Measurements from ENCODE around the gene TMEM72. TPM values are rescaled to one million over a fixed set of nuclear protein-coding genes. Genes with fewer than 3 reads are reported as not detected.

TMEM72 gene
- polyA plus RNA-seq, 1 donor from 2014 or later, result 1.4 TPM

DNA sequence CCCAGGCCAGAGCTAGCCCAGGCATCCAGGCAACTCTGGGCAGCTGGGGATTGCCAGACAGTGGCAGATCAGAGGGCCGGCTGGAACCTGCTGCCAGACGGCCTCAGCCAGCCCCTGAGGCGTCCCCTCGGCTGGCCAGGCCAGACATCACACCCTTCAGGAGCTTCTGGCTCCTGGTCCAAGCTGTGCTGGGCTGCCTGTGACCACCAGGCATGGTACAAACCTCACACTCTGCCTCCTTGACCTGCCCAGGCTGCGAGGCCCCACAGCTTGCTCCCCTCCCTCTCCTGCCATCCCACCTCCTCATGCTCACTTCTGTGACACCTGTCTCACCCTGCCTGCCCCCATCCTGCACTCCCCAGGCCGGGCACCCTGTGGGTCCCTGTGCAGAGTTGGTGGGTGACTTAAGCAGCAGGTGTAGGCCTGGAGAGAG is 61.8 kb downstream of the TMEM72 start:
- TF ChIP-seq RAD21 (conservative IDR thresholded peaks at IDR 0.05), result no peak
- TF ChIP-seq, protein P1, sequence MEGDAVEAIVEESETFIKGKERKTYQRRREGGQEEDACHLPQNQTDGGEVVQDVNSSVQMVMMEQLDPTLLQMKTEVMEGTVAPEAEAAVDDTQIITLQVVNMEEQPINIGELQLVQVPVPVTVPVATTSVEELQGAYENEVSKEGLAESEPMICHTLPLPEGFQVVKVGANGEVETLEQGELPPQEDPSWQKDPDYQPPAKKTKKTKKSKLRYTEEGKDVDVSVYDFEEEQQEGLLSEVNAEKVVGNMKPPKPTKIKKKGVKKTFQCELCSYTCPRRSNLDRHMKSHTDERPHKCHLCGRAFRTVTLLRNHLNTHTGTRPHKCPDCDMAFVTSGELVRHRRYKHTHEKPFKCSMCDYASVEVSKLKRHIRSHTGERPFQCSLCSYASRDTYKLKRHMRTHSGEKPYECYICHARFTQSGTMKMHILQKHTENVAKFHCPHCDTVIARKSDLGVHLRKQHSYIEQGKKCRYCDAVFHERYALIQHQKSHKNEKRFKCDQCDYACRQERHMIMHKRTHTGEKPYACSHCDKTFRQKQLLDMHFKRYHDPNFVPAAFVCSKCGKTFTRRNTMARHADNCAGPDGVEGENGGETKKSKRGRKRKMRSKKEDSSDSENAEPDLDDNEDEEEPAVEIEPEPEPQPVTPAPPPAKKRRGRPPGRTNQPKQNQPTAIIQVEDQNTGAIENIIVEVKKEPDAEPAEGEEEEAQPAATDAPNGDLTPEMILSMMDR (IDR thresholded peaks at IDR 0.05; ENCODE audit: poor library complexity, severe bottlenecking), result no peak
- TF ChIP-seq MXI1 (conservative IDR thresholded peaks at IDR 0.05; ENCODE audit: poor library complexity, severe bottlenecking), result no peak
- TF ChIP-seq EP300 (conservative IDR thresholded peaks at IDR 0.05; ENCODE audit: poor library complexity, severe bottlenecking), result no peak
- TF ChIP-seq SMC3 (conservative IDR thresholded peaks at IDR 0.05; ENCODE audit: poor library complexity), result no peak
- TF ChIP-seq, protein P2, sequence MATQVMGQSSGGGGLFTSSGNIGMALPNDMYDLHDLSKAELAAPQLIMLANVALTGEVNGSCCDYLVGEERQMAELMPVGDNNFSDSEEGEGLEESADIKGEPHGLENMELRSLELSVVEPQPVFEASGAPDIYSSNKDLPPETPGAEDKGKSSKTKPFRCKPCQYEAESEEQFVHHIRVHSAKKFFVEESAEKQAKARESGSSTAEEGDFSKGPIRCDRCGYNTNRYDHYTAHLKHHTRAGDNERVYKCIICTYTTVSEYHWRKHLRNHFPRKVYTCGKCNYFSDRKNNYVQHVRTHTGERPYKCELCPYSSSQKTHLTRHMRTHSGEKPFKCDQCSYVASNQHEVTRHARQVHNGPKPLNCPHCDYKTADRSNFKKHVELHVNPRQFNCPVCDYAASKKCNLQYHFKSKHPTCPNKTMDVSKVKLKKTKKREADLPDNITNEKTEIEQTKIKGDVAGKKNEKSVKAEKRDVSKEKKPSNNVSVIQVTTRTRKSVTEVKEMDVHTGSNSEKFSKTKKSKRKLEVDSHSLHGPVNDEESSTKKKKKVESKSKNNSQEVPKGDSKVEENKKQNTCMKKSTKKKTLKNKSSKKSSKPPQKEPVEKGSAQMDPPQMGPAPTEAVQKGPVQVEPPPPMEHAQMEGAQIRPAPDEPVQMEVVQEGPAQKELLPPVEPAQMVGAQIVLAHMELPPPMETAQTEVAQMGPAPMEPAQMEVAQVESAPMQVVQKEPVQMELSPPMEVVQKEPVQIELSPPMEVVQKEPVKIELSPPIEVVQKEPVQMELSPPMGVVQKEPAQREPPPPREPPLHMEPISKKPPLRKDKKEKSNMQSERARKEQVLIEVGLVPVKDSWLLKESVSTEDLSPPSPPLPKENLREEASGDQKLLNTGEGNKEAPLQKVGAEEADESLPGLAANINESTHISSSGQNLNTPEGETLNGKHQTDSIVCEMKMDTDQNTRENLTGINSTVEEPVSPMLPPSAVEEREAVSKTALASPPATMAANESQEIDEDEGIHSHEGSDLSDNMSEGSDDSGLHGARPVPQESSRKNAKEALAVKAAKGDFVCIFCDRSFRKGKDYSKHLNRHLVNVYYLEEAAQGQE (IDR thresholded peaks at IDR 0.05; ENCODE audit: borderline replicate concordance), result no peak
- TF ChIP-seq POLR2AphosphoS5 (IDR thresholded peaks at IDR 0.05), result no peak
- TF ChIP-seq EZH2 (IDR thresholded peaks at IDR 0.05; ENCODE audit: borderline replicate concordance, insufficient read depth, low read length, poor library complexity, severe bottlenecking), result no peak
- no peak for TF ChIP-seq TAF1 (IDR thresholded peaks at IDR 0.05; ENCODE audit: low read depth)
- no peaks in the 10 kb centered on the region for H3K9me3 ChIP-seq (ENCODE audit: low read length)
- H3K79me2 ChIP-seq (replicated peaks; ENCODE audit: insufficient read depth, low read length), result no peaks in the 10 kb centered on the region
- H3K27ac ChIP-seq (ENCODE audit: low read length), result no peak overlapping the region
- no peaks in the 10 kb centered on the region for H3F3A ChIP-seq (ENCODE audit: insufficient read depth, low read length, poor library complexity, severe bottlenecking)
- no peaks in the 10 kb centered on the region for H3K27me3 ChIP-seq (ENCODE audit: insufficient read depth, low read depth, low read length)
- H3K9me2 ChIP-seq (ENCODE audit: insufficient read depth, low read length), result no peaks in the 10 kb centered on the region
- no peak overlapping the region for H3K9ac ChIP-seq (ENCODE audit: low read length)
- no peaks in the 10 kb centered on the region for H3K36me3 ChIP-seq (ENCODE audit: insufficient read depth, low read length)
- no peak overlapping the region for H3K4me2 ChIP-seq (ENCODE audit: low read length)
- no peaks in the 10 kb centered on the region for H4K20me1 ChIP-seq (ENCODE audit: insufficient read depth)
- no peak overlapping the region for H2AFZ ChIP-seq (ENCODE audit: low read depth, low read length)
- no peak overlapping the region for H3K4me3 ChIP-seq (ENCODE audit: low read length)

DNA sequence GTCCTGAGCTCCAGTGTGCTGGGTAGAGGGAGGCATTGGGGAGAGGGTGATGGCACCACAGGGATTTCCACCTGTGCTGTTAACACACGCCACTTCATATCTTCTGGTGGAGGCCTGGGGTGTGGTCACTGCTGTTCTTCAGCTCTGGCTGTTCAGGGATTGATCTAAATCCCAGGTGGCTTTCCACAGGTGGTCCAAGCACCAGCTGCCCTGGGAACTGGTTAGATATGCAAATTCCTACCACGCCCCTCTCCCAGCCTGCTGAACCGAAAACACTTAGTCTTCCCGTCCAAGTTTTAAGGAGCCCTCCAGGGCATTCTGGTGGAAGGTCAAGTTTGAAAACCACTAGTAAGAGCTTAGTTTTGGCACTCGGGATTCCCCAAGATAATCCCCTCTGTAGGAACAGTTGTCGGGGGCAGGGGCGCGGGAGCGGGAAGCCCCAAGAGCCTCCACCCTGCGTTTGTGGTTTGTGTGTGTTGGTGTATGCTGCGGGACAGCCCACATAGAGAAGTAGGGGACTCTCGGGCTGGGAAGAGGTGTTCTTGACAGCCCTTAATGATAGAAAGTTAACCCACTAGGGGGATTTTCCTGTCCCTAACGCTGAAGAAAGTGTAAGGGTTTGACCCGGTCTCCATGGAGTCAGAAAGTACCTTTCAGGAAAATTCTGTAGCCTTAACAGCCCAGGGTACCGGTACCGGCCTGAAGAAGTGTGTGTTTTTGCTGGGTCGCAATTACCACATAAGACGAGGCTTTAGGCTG is 62.4 kb downstream of the TMEM72 start:
- Histone ChIP-seq H3K27me3 (ENCODE audit: insufficient read depth, low read depth, low read length) (no peaks in the 10 kb centered on the region), H3K4me2 (ENCODE audit: low read length) (no peak overlapping the region), H3K27ac (ENCODE audit: low read length) (no peak overlapping the region), H3K4me3 (ENCODE audit: low read length) (no peak overlapping the region), H3F3A (ENCODE audit: insufficient read depth, low read length, poor library complexity, severe bottlenecking) (no peaks in the 10 kb centered on the region), H3K9ac (ENCODE audit: low read length) (no peak overlapping the region), H3K79me2 (replicated peaks; ENCODE audit: insufficient read depth, low read length) (no peaks in the 10 kb centered on the region), H3K36me3 (ENCODE audit: insufficient read depth, low read length) (no peaks in the 10 kb centered on the region), H4K20me1 (ENCODE audit: insufficient read depth) (no peaks in the 10 kb centered on the region), H2AFZ (ENCODE audit: low read depth, low read length) (no peak overlapping the region), H3K9me2 (ENCODE audit: insufficient read depth, low read length) (no peaks in the 10 kb centered on the region), H3K9me3 (ENCODE audit: low read length) (no peaks in the 10 kb centered on the region)
- no peak for TF ChIP-seq TAF1 (IDR thresholded peaks at IDR 0.05; ENCODE audit: low read depth)
- TF ChIP-seq SMC3 (conservative IDR thresholded peaks at IDR 0.05; ENCODE audit: poor library complexity), result no peak
- TF ChIP-seq EP300 (conservative IDR thresholded peaks at IDR 0.05; ENCODE audit: poor library complexity, severe bottlenecking), result no peak
- TF ChIP-seq, protein P2 (IDR thresholded peaks at IDR 0.05; ENCODE audit: borderline replicate concordance), result no peak
- TF ChIP-seq, protein P1 (IDR thresholded peaks at IDR 0.05; ENCODE audit: poor library complexity, severe bottlenecking), result no peak
- no peak for TF ChIP-seq POLR2AphosphoS5 (IDR thresholded peaks at IDR 0.05)
- no peak for TF ChIP-seq EZH2 (IDR thresholded peaks at IDR 0.05; ENCODE audit: borderline replicate concordance, insufficient read depth, low read length, poor library complexity, severe bottlenecking)
- no peak for TF ChIP-seq RAD21 (conservative IDR thresholded peaks at IDR 0.05)
- no peak for TF ChIP-seq MXI1 (conservative IDR thresholded peaks at IDR 0.05; ENCODE audit: poor library complexity, severe bottlenecking)

Data from neural cell (in vitro differentiated cells).